ENCODE measurements around the gene PLEKHH2. TPM values are rescaled to one million over a fixed set of nuclear protein-coding genes. Genes with fewer than 3 reads are reported as not detected.
A peak's percentile ranks its signal among the peaks of the same experiment; 100 is the strongest.
"Not testable (repeated sequence)": the region's sequence is repeated elsewhere in the genome, so short reads cannot be mapped to it uniquely, and the experiment has no call there.

The PLEKHH2 gene
- total and polyA plus RNA-seq, 12 donors = 0.23 to 3.1 (median 1.2) TPM

DNA sequence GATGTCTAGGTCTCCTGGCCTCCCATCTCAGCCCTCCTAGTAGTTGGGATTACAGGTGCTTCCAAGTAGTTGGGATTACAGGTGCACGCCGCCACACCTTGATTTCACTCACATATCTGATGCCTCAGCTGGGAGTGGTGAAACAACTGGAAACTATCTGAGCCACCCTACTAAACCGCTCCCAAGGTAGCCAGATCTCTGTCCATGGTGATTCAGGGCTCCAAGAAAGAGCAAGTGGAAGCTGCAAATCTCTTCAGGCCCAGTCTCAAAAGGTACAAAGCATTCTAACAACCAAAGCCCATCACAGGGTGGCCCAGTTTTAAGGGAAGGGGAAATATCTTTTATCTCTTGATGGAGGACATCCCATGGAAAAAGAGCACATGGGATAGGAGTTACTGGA is 20.2 kb downstream of the PLEKHH2 start:
- intact Hi-C loops (cut with DNase I) = no loop called here
- no peak for TF ChIP-seq CTCF (IDR thresholded peaks at IDR 0.05)
- Histone ChIP-seq H3K9me3 (peaks cover 0 to 8% (median 0%) of the 10 kb centered on the region in 11 donors), H3K27ac (no peak overlapping the region), H3K27me3 (peaks cover 0 to 3% (median 0%) of the 10 kb centered on the region in 7 donors), H3K4me1 (no peaks in the 10 kb centered on the region), H3K36me3 (no peaks in the 10 kb centered on the region), H3K4me3 (no peak overlapping the region)
- no peak for ATAC-seq
- no peak for DNase-seq
- 81 to 84% methylated on average over 3 of the region's 3 CpGs for WGBS, 2 donors

- no peak for DNase-seq
- Histone ChIP-seq H3K4me1 (peaks cover 0 to 7% (median 0%) of the 10 kb centered on the region in 9 donors), H3K27me3 (peaks cover 0 to 5% (median 0%) of the 10 kb centered on the region in 7 donors), H3K27ac (peak overlapping the region in 6 of 10 donors; percentile 13 to 53 (median 28)), H3K4me3 (peak overlapping the region; percentile 1 to 64 (median 54)), H3K36me3 (no peaks in the 10 kb centered on the region), H3K9me3 (peaks cover 0 to 10% (median 0%) of the 10 kb centered on the region in 11 donors)
- 56 to 59% methylated on average over 14 of the region's 14 CpGs for WGBS, 2 donors
- intact Hi-C loops (cut with DNase I) = no loop called here
- TF ChIP-seq CTCF (IDR thresholded peaks at IDR 0.05) = no peak
- ATAC-seq = peak in 2 of 8 donors; percentile 29 to 42
Measured at GRCh38 chr2:43675646-43676321, 38.7 kb downstream of the PLEKHH2 start.

DNA sequence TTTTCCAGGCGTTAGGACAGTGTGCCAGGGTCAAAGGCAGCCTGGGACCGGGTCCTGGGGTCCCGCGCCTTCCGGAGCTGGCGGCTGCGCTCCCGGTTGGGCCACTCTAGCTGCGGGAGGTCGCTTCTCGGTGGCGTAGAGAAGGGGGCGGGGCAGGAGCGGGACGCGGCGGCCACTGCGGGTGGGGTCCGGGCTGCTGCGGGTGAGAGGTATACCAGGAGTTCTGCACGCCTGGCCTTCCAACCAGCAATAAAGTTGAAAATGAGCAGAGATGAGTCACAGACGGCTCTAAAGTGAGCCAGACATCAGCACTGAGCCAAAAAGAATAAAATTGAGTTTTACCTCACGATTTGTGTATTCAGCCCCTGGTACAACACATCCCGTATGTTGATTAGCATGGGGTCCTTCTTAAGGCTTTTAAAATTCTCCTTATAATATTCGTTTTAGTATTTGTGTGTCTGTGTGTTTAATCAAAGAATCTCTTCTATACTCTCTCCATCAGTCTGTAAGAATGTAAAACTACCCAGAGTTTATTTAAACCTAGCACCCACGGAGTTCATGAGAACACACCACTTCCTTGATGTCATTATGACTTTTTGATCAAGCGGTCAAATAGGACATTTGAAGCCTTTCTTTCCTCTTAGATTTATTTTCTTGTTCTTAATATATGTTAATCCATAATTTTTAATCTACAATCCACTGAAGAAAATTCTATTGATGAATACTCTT is 39.4 kb downstream of the PLEKHH2 start, which contains the start of gene C1GALT1C1L:
TSS of gene C1GALT1C1L (minus strand) at position 108 of the 729 bp plus-strand sequence. CDS start at position 1, 107 bp downstream.
- WGBS, 2 donors = 7 to 12% methylated on average over 27 of the region's 27 CpGs
- no peaks in the 10 kb centered on the region for H3K36me3 ChIP-seq
- DNase-seq (peak; percentile 64 to 71), ATAC-seq (peak; percentile 90 to 98 (median 94))
- H3K4me3 ChIP-seq = peak within 1 kb of the TSS; percentile 1 to 64 (median 54)
- peak within 1 kb of the TSS in 6 of 10 donors; percentile 13 to 53 (median 28) for H3K27ac ChIP-seq
- H3K9me3 ChIP-seq = peaks cover 0 to 9% (median 0%) of the 10 kb centered on the region in 11 donors
- H3K27me3 ChIP-seq = peaks cover 0 to 5% (median 0%) of the 10 kb centered on the region in 7 donors
- intact Hi-C loops (cut with DNase I) = no loop called here
- peaks cover 0 to 7% (median 0%) of the 10 kb centered on the region in 9 donors for H3K4me1 ChIP-seq
- no peak for TF ChIP-seq CTCF (IDR thresholded peaks at IDR 0.05)

DNA sequence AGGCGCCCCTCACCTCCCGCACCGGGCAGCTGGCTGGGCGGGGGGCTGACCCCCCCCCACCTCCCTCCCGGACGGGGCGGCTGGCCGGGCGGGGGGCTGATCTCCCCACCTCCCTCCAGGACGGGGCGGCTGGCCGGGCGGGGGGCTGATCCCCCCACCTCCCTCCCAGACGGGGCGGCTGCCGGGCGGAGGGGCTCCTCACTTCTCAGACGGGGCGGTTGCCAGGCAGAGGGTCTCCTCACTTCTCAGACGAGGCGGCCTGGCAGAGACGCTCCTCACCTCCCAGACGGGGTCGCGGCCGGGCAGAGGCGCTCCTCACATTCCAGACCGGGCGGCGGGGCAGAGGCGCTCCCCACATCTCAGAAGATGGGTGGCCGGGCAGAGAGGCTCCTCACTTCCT is 40.7 kb downstream of the PLEKHH2 start:
- H3K36me3 ChIP-seq; DNase-seq; H3K27ac ChIP-seq; H3K27me3 ChIP-seq; intact Hi-C loops (cut with DNase I); ATAC-seq; H3K9me3 ChIP-seq; H3K4me3 ChIP-seq; H3K4me1 ChIP-seq: not testable (repeated sequence)
- WGBS, 2 donors = 96 to 98% methylated on average over 26 to 32 of the region's 32 CpGs
